AG04449 (cell line): ENCODE data around the gene CTNNA3.

Source experiments
- CTCF ChIA-PET: fragments of 350-600 bp; formaldehyde crosslinking; extraction: SDS; loops from one replicate; lab custom pipeline; 2021; ENCODE audit warnings: antibody characterized with exemption; lab: Yijun Ruan, JAX
- POLR2A ChIA-PET: fragments of 400-600, 350-600 bp; formaldehyde crosslinking; extraction: SDS; loops from one replicate; lab custom pipeline; 2020; ENCODE audit warnings: antibody characterized with exemption, inconsistent platforms; lab: Yijun Ruan, JAX
- DNase-seq: peaks from one replicate; pipeline ENCODE4 v3.0.0-alpha.2; 2010; ENCODE audit warnings: low read depth, low spot score
- H3K4me3 ChIP-seq: 2 replicates; pipeline ENCODE4 v1.5.1; 2011; ENCODE audit warnings: low read depth, mild to moderate bottlenecking, control low read depth, low read length
- CTCF ChIP-seq: IDR thresholded peaks from one replicate; pipeline ENCODE4 v1.5.1; 2011; ENCODE audit warnings: mild to moderate bottlenecking, moderate library complexity, low read length, control low read depth, inconsistent platforms; ENCODE audit not compliant: insufficient read depth; ENCODE audit errors: missing control alignments

The CTNNA3 gene

GRCh38 chr10:66058594-66058993, 1637.4 kb downstream of the CTNNA3 start:
- TF ChIP-seq CTCF: no peak
- ChIA-PET POLR2A (no interaction called here), CTCF (no interaction called here)
- no peak for DNase-seq
- H3K4me3 ChIP-seq: no peak overlapping the region

DNA sequence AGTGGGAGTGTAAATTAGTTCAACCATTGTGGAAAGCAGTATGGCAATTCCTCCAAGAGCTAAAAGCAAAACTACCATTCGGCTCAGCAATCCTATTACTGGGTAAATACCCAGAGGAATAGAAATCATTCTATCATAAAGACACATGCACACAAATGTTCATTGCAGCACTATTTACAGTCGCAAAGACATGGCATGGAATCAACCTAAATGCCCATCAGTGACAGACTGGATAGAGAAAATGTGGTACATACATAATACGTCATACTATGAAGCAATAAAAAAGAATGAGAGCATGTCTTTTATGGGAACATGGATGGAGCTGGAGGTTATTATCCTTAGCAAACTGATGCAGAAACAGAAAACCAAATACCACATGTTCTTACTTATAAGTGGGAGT, 1646.7 kb downstream of the CTNNA3 start:
- no peak for TF ChIP-seq CTCF
- ChIA-PET POLR2A (no interaction called here), CTCF (no interaction called here)
- no peak overlapping the region for H3K4me3 ChIP-seq
- no peak for DNase-seq

DNA sequence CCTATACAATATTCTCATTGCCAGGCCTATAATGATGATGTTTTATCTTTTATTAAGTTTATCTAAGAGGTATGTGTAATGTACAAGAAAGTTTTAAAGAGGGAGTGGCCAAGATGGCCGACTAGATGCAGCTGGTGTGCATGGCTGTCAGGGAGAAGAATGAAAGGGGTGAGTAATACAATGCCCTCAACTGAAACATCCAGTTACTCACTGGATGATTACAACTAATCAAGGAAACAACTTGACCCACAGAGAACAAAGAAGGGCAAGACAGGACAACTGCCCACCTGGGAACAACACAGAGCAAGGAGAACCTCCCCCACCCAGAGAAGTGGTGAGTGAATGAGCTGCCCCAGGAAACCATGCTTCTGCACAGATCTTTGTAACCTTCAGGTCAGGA, 1650.1 kb downstream of the CTNNA3 start:
- TF ChIP-seq CTCF: no peak
- POLR2A ChIA-PET: no interaction called here
- no peak overlapping the region for H3K4me3 ChIP-seq
- CTCF ChIA-PET: no interaction called here
- no peak for DNase-seq

- ChIA-PET CTCF (no interaction called here), POLR2A (no interaction called here)
- DNase-seq: no peak
- no peak overlapping the region for H3K4me3 ChIP-seq
- TF ChIP-seq CTCF: no peak
These were observed 1654.2 kb downstream of the CTNNA3 start for GRCh38 chr10:66041771-66042170.

DNA sequence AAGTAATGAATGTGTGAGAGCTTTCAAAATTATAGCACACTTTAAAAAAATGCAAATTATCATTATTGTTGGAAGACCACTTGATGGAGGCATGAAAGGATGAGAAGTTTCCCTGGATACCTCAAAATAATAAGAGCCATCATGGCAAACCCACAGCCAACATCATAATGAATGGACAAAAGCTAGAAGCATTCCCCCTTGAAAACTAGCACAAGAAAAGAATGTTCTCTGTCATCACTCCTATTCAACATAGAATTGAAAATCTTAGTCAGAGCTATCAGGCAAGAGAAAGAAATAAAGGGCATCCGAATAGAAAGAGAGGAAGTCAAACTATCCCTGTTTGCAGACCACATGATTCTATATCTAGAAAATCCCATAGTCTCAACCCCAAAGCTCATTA, 1657.4 kb downstream of the CTNNA3 start:
- H3K4me3 ChIP-seq: no peak overlapping the region
- no peak for TF ChIP-seq CTCF
- DNase-seq: no peak
- POLR2A ChIA-PET: no interaction called here
- CTCF ChIA-PET: no interaction called here

DNA sequence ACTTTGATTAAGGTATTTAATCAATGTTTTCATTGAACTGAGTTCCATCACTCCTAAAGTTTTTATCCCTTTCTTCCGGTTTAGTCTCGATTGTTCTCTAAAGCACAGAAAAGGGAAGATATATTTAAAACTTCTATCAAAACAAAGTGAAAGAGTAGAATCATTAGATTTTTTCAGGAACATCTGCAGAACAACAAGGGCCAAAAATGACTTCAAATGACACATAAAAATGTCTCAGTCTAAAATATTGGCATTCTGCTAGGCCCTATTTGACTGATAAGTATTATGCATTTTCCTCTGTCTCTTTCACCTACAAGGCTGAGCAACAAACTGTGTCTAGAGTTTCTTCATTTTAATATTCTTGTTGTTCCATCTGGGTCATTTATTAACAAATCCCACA, 1669.7 kb downstream of the CTNNA3 start:
- TF ChIP-seq CTCF: no peak
- DNase-seq: no peak
- CTCF ChIA-PET: no interaction called here
- no peak overlapping the region for H3K4me3 ChIP-seq
- POLR2A ChIA-PET: no interaction called here
